Body of pancreas (tissue), 4 donors: ENCODE measurements around the gene UFD1. TPM values are rescaled to one million over a fixed set of nuclear protein-coding genes. Genes with fewer than 3 reads are reported as not detected.

ENCODE experiments used
- ATAC-seq: fragments of 150-250 bp; one replicate; pipeline ENCODE4 v1.9.1; 2016
- DNase-seq, 4 donors: peaks; one replicate each; pipeline ENCODE4 v3.0.0-alpha.2; 2019
- H3K27ac ChIP-seq, 4 donors: fragments of 200-600 bp; sonication (generic); 1 replicate in 3 of 4; 2 replicates in 1 of 4; pipeline versions ENCODE4 v1.5.1 to v1.6.1; 2016 to 2019; ENCODE audit warnings: mild to moderate bottlenecking in 1 of 4, mixed read lengths in 1 of 4, moderate library complexity in 1 of 4
- H3K27me3 ChIP-seq, 2 donors: fragments of 200-600 bp; sonication (generic); one replicate each; pipeline ENCODE4 v1.6.0; 2016; ENCODE audit warnings: mild to moderate bottlenecking in 1 of 2
- H3K36me3 ChIP-seq, 2 donors: fragments of 200-600 bp; sonication (generic); replicated peaks in 1 of 2; 2 replicates each; pipeline ENCODE4 v1.5.1; 2016; ENCODE audit warnings: low read depth in 2 of 2; ENCODE audit not compliant: insufficient read depth in 1 of 2
- H3K4me1 ChIP-seq: fragments of 200-600 bp; sonication (generic); one replicate; pipeline ENCODE4 v1.6.0; 2016
- H3K4me3 ChIP-seq, 2 donors: fragments of 200-600 bp; sonication (generic); 1 replicate in 1 of 2; 2 replicates in 1 of 2; pipeline ENCODE4 v1.5.1; 2016 to 2019
- H3K9me3 ChIP-seq, 3 donors: fragments of 200-600 bp; sonication (generic); 1 replicate in 2 of 3; 2 replicates in 1 of 3; pipeline ENCODE4 v1.5.1; 2016
- CTCF ChIP-seq, 7 experiments: fragments of 450-650 bp in 4 of 7; fragments of 200-600 bp in 3 of 7; sonication (generic) in 3 of 7; IDR thresholded peaks; one replicate each; pipeline ENCODE4 v1.5.1; 2016 to 2019; ENCODE audit warnings: antibody characterized with exemption in 7 of 7
- POLR2A ChIP-seq, 3 donors: fragments of 450-650 bp; IDR thresholded peaks; one replicate each; pipeline ENCODE4 v1.6.1; 2016; ENCODE audit warnings: antibody characterized with exemption in 3 of 3, mild to moderate bottlenecking in 2 of 3
- WGBS, 2 donors: methylation state at CpG; one replicate each; pipeline ENCODE4 v1.1.5; 2017; 5-methylcytosine and 5-hydroxymethylcytosine counted together
- intact Hi-C: fragments of 100-400 bp; cut with DNase I; formaldehyde crosslinking; loops from one replicate; pipeline ENCODE4 v1.15.1; 2023
- total RNA-seq, 2 donors: library from RNA; depleted of rRNA; stranded (reverse); fragments of >200 nt; gene quantifications; one replicate each; pipeline ENCODE4 v1.1.0, GENCODE V29; 2016

Gene UFD1
- total RNA-seq, 2 donors from 2014 or later: 13.2 to 27.2 TPM

GRCh38 chr22:19520007-19520406 is 41.0 kb upstream of the UFD1 start:
- 88 to 94% methylated on average over 4 to 6 of the region's 6 CpGs for WGBS, 2 donors
- Histone ChIP-seq H3K27ac (no peak overlapping the region), H3K36me3 (no peaks in the 10 kb centered on the region), H3K4me1 (peaks cover 16% of the 10 kb centered on the region), H3K4me3 (no peak overlapping the region), H3K9me3 (no peaks in the 10 kb centered on the region), H3K27me3 (peaks cover 0 to 7% of the 10 kb centered on the region in 2 donors)
- intact Hi-C loops: no loop called here
- no peak for DNase-seq
- no peak for TF ChIP-seq CTCF (IDR thresholded peaks at IDR 0.05)
- no peak for TF ChIP-seq POLR2A (IDR thresholded peaks at IDR 0.05)
- no peak for ATAC-seq

DNA sequence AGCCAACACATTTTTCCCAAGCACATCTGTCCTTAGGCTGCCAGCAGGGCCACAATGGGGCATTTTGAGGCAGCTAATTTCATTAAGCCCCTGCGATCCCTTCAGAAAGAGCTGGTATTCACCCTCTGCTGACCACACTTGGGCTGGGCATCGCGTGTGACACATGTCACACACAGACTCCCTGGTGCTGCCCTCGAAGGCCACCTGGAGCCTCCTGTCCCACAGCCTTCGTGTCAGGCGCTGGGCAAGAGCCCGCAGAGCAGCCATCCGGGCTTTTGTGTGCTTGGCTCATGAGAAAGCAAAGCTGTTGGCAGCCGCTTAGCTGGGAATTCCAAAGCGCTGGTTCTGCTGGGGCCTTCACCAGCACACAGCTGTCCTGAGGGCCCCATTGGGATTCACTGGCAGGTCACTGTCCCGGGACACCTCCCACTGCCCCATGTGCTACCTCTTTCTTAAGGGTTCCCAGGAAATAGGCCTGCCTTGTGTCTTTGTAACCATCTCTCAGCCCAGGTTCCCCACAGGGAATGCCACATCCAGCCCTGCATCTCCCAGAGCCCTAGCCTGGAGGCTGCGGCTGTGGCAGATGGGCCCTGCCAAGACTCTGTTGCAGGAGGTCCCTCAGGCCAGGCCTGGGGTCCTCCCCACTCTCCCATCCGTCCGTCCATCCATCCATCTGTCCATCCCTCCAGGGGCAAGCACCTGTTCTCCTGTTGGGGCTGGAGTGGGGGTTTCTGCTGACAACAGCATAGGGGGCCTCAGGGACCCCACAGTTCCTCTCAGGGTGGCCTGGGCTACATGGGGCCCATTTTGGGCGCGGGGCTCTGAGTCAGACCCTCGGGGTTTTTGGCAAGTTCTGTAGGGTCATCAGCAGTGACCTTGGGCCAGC is 40.3 kb upstream of the UFD1 start:
- H3K9me3 ChIP-seq: no peaks in the 10 kb centered on the region
- H3K4me1 ChIP-seq: peaks cover 13% of the 10 kb centered on the region
- intact Hi-C loops: no loop called here
- 74 to 87% methylated on average over 6 to 17 of the region's 17 CpGs for WGBS, 2 donors
- no peak for TF ChIP-seq CTCF (IDR thresholded peaks at IDR 0.05)
- TF ChIP-seq POLR2A (IDR thresholded peaks at IDR 0.05): no peak
- no peak overlapping the region for H3K4me3 ChIP-seq
- ATAC-seq: no peak
- no peak overlapping the region for H3K27ac ChIP-seq
- peaks cover 0 to 3% of the 10 kb centered on the region in 2 donors for H3K27me3 ChIP-seq
- H3K36me3 ChIP-seq: no peaks in the 10 kb centered on the region
- DNase-seq: no peak

GRCh38 chr22:19518635-19519034 is 39.6 kb upstream of the UFD1 start:
- H3K4me1 ChIP-seq: peaks cover 6% of the 10 kb centered on the region
- 84 to 85% methylated on average over 8 to 10 of the region's 10 CpGs for WGBS, 2 donors
- intact Hi-C loops: no loop called here
- DNase-seq (no peak), ATAC-seq (no peak)
- H3K27me3 ChIP-seq: no peaks in the 10 kb centered on the region
- no peaks in the 10 kb centered on the region for H3K36me3 ChIP-seq
- H3K9me3 ChIP-seq: no peaks in the 10 kb centered on the region
- H3K27ac ChIP-seq: no peak overlapping the region
- H3K4me3 ChIP-seq: no peak overlapping the region
- TF ChIP-seq CTCF (IDR thresholded peaks at IDR 0.05) (no peak), POLR2A (IDR thresholded peaks at IDR 0.05) (no peak)

- Histone ChIP-seq H3K9me3 (no peaks in the 10 kb centered on the region), H3K27ac (no peak overlapping the region), H3K27me3 (no peaks in the 10 kb centered on the region), H3K36me3 (no peaks in the 10 kb centered on the region), H3K4me3 (no peak overlapping the region), H3K4me1 (peaks cover under 1% of the 10 kb centered on the region)
- intact Hi-C loops: no loop called here
- DNase-seq (no peak), ATAC-seq (no peak)
- 93 to 99% methylated on average over 4 to 12 of the region's 12 CpGs for WGBS, 2 donors
- TF ChIP-seq POLR2A (IDR thresholded peaks at IDR 0.05) (no peak), CTCF (IDR thresholded peaks at IDR 0.05) (no peak)
Measured at GRCh38 chr22:19517919-19518611, 39.1 kb upstream of the UFD1 start.
